ENCODE measurements around the gene SORBS2.

DNA sequence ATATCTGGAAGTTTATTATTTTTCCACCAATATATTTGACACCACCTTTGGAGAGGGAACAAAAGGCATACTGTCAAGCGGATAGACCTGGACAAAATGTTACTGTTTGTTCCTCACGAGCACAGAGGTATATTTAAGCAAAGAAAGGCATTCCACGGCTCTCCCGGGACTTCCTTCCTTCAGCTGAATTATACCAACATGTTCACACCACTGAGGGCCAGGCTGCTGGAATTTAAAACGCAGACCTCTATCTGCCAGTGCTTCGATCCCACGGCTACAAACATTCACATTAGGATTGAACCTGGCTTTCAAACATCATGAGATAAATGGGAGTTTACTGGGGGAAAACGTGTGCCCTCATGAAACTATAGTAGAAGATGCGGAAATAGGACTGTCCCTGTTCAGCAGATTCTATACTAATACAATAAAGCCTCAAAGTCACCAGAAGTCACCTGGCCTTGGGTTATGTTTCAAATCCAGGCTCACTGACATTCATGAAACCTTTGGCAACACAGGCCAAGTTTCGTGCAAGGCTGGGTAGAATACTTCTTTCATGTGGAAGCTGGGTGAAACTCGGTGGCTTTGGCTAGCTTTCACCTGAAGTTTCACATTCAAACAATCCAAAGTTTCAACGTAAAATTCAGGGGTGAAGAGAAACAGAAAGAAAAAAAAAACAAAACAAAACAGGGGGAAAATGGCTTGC is 39.5 kb downstream of the SORBS2 start:
- TF ChIP-seq ZFP3 (CRISPR knock-in tag; IDR thresholded peaks at IDR 0.05) (no peak), CSDC2 (CRISPR knock-in tag; IDR thresholded peaks at IDR 0.05) (no peak), PPARA (CRISPR knock-in tag; IDR thresholded peaks at IDR 0.05; ENCODE audit: borderline replicate concordance) (no peak), ESRRG (CRISPR knock-in tag; IDR thresholded peaks at IDR 0.05) (no peak), ISL1 (CRISPR knock-in tag; IDR thresholded peaks at IDR 0.05) (no peak), ARNTL (CRISPR knock-in tag; IDR thresholded peaks at IDR 0.05; ENCODE audit: borderline replicate concordance, low read depth) (no peak), ZFP30 (CRISPR knock-in tag; IDR thresholded peaks at IDR 0.05) (no peak), TCF4 (CRISPR knock-in tag; IDR thresholded peaks at IDR 0.05; ENCODE audit: borderline replicate concordance) (no peak), OSR1 (CRISPR knock-in tag; IDR thresholded peaks at IDR 0.05) (no peak)
- TF ChIP-seq, protein P1, sequence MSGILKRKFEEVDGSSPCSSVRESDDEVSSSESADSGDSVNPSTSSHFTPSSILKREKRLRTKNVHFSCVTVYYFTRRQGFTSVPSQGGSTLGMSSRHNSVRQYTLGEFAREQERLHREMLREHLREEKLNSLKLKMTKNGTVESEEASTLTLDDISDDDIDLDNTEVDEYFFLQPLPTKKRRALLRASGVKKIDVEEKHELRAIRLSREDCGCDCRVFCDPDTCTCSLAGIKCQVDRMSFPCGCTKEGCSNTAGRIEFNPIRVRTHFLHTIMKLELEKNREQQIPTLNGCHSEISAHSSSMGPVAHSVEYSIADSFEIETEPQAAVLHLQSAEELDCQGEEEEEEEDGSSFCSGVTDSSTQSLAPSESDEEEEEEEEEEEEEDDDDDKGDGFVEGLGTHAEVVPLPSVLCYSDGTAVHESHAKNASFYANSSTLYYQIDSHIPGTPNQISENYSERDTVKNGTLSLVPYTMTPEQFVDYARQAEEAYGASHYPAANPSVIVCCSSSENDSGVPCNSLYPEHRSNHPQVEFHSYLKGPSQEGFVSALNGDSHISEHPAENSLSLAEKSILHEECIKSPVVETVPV (CRISPR knock-in tag; IDR thresholded peaks at IDR 0.05): no peak
- TF ChIP-seq, protein P2, sequence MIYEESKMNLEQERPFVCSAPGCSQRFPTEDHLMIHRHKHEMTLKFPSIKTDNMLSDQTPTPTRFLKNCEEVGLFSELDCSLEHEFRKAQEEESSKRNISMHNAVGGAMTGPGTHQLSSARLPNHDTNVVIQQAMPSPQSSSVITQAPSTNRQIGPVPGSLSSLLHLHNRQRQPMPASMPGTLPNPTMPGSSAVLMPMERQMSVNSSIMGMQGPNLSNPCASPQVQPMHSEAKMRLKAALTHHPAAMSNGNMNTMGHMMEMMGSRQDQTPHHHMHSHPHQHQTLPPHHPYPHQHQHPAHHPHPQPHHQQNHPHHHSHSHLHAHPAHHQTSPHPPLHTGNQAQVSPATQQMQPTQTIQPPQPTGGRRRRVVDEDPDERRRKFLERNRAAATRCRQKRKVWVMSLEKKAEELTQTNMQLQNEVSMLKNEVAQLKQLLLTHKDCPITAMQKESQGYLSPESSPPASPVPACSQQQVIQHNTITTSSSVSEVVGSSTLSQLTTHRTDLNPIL (CRISPR knock-in tag; IDR thresholded peaks at IDR 0.05; ENCODE audit: low read depth): no peak
- TF ChIP-seq, protein P3, sequence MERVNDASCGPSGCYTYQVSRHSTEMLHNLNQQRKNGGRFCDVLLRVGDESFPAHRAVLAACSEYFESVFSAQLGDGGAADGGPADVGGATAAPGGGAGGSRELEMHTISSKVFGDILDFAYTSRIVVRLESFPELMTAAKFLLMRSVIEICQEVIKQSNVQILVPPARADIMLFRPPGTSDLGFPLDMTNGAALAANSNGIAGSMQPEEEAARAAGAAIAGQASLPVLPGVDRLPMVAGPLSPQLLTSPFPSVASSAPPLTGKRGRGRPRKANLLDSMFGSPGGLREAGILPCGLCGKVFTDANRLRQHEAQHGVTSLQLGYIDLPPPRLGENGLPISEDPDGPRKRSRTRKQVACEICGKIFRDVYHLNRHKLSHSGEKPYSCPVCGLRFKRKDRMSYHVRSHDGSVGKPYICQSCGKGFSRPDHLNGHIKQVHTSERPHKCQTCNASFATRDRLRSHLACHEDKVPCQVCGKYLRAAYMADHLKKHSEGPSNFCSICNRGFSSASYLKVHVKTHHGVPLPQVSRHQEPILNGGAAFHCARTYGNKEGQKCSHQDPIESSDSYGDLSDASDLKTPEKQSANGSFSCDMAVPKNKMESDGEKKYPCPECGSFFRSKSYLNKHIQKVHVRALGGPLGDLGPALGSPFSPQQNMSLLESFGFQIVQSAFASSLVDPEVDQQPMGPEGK (CRISPR knock-in tag; IDR thresholded peaks at IDR 0.05; ENCODE audit: borderline replicate concordance): no peak

Measured in SK-N-SH treated with all-trans-retinoic acid at 6 μM for 48 hours (cell line).